Measurements from ENCODE around the gene DMD. TPM values are rescaled to one million over a fixed set of nuclear protein-coding genes. Genes with fewer than 3 reads are reported as not detected.

Gene DMD
- total and polyA plus RNA-seq, 2 experiments from 2014 or later, result 1.5 to 2.0 TPM

GRCh38 chrX:31580726-31581125 is 1630.6 kb downstream of the DMD start:
- H3K9me2 ChIP-seq (ENCODE audit: insufficient read depth), result no peaks in the 10 kb centered on the region
- H3K36me3 ChIP-seq (ENCODE audit: low read depth), result no peaks in the 10 kb centered on the region
- H3K27ac ChIP-seq, result 0 out of 2 replicates have a peak overlapping the region, but pooled peaks have one; percentile 39
- 0 to 4% methylated on average over 2 of the region's 2 CpGs for WGBS, 2 experiments (ENCODE audit: low coverage in 1 of 2, low lambda C conversion rate in 2 of 2, missing lambda C conversion rate in 2 of 2)
- H3K4me3 ChIP-seq, result peak overlapping the region; percentile 32; the same call in 1 of the 2 replicates
- no peaks in the 10 kb centered on the region for H4K20me1 ChIP-seq (ENCODE audit: insufficient read depth)
- H3K4me1 ChIP-seq (ENCODE audit: insufficient read depth), result peaks cover 16% of the 10 kb centered on the region
- H2AFZ ChIP-seq, result no peak overlapping the region
- H3K27me3 ChIP-seq (replicated peaks; ENCODE audit: insufficient read depth), result no peaks in the 10 kb centered on the region
- no peaks in the 10 kb centered on the region for H3K9me3 ChIP-seq (ENCODE audit: low read depth)
- H3K79me2 ChIP-seq (ENCODE audit: insufficient read depth), result no peaks in the 10 kb centered on the region
- H3K4me2 ChIP-seq (ENCODE audit: unreplicated experiment), result peak overlapping the region; percentile 71
- in situ Hi-C loops (cut with MboI), result no loop called here
- 0 out of 2 replicates have a peak overlapping the region, but pooled peaks have one; percentile 18 for H3K9ac ChIP-seq
- H3F3A ChIP-seq (ENCODE audit: insufficient read depth), result peaks cover 3% of the 10 kb centered on the region; the same call in 1 of the 2 replicates
- TF ChIP-seq EZH2 (IDR thresholded peaks at IDR 0.05; ENCODE audit: insufficient read depth, poor library complexity, severe bottlenecking), result no peak
- TF ChIP-seq EZH2phosphoT487 (IDR thresholded peaks at IDR 0.05; ENCODE audit: insufficient read depth, low read depth), result no peak
- peak; percentile 74 for DNase-seq

GRCh38 chrX:31580227-31580626 is 1631.1 kb downstream of the DMD start:
- peak; percentile 46 for DNase-seq
- no peak for TF ChIP-seq EZH2phosphoT487 (IDR thresholded peaks at IDR 0.05; ENCODE audit: insufficient read depth, low read depth)
- TF ChIP-seq EZH2 (IDR thresholded peaks at IDR 0.05; ENCODE audit: insufficient read depth, poor library complexity, severe bottlenecking), result no peak
- Histone ChIP-seq H3K9ac (no peak overlapping the region), H3K4me3 (no peak overlapping the region; the same call in 1 of the 2 replicates), H3K27me3 (replicated peaks; ENCODE audit: insufficient read depth) (no peaks in the 10 kb centered on the region), H3K9me3 (ENCODE audit: low read depth) (no peaks in the 10 kb centered on the region), H3F3A (ENCODE audit: insufficient read depth) (peaks cover 3% of the 10 kb centered on the region; the same call in 1 of the 2 replicates), H2AFZ (no peak overlapping the region), H3K9me2 (ENCODE audit: insufficient read depth) (no peaks in the 10 kb centered on the region), H4K20me1 (ENCODE audit: insufficient read depth) (no peaks in the 10 kb centered on the region), H3K36me3 (ENCODE audit: low read depth) (no peaks in the 10 kb centered on the region), H3K4me1 (ENCODE audit: insufficient read depth) (peaks cover 16% of the 10 kb centered on the region), H3K4me2 (ENCODE audit: unreplicated experiment) (peak overlapping the region; percentile 71), H3K27ac (no peak overlapping the region), H3K79me2 (ENCODE audit: insufficient read depth) (no peaks in the 10 kb centered on the region)
- in situ Hi-C loops (cut with MboI), result no loop called here
- WGBS, 2 experiments (ENCODE audit: low coverage in 1 of 2, low lambda C conversion rate in 2 of 2, missing lambda C conversion rate in 2 of 2), result 62 to 71% methylated on average over 3 to 4 of the region's 4 CpGs

GRCh38 chrX:31572360-31572759 is 1639.0 kb downstream of the DMD start:
- Histone ChIP-seq H2AFZ (no peak overlapping the region), H3K27me3 (replicated peaks; ENCODE audit: insufficient read depth) (no peaks in the 10 kb centered on the region), H3K9me2 (ENCODE audit: insufficient read depth) (no peaks in the 10 kb centered on the region), H3K4me3 (no peak overlapping the region), H3K27ac (no peak overlapping the region), H3K36me3 (ENCODE audit: low read depth) (no peaks in the 10 kb centered on the region), H3K9me3 (ENCODE audit: low read depth) (no peaks in the 10 kb centered on the region), H4K20me1 (ENCODE audit: insufficient read depth) (no peaks in the 10 kb centered on the region), H3K4me1 (ENCODE audit: insufficient read depth) (no peaks in the 10 kb centered on the region), H3F3A (ENCODE audit: insufficient read depth) (no peaks in the 10 kb centered on the region), H3K9ac (no peak overlapping the region), H3K4me2 (ENCODE audit: unreplicated experiment) (no peak overlapping the region), H3K79me2 (ENCODE audit: insufficient read depth) (no peaks in the 10 kb centered on the region)
- in situ Hi-C loops (cut with MboI), result no loop called here
- 20 to 29% methylated on average over 1 of the region's 1 CpG for WGBS, 2 experiments (ENCODE audit: low coverage in 1 of 2, low lambda C conversion rate in 2 of 2, missing lambda C conversion rate in 2 of 2)
- TF ChIP-seq EZH2 (IDR thresholded peaks at IDR 0.05; ENCODE audit: insufficient read depth, poor library complexity, severe bottlenecking) (no peak), EZH2phosphoT487 (IDR thresholded peaks at IDR 0.05; ENCODE audit: insufficient read depth, low read depth) (no peak)
- DNase-seq, result no peak

GRCh38 chrX:31570658-31571057 is 1640.7 kb downstream of the DMD start:
- in situ Hi-C loops (cut with MboI), result no loop called here
- no peak overlapping the region for H3K27ac ChIP-seq
- DNase-seq, result no peak
- no peaks in the 10 kb centered on the region for H3K4me1 ChIP-seq (ENCODE audit: insufficient read depth)
- no peaks in the 10 kb centered on the region for H3K9me2 ChIP-seq (ENCODE audit: insufficient read depth)
- no peak overlapping the region for H3K9ac ChIP-seq
- H4K20me1 ChIP-seq (ENCODE audit: insufficient read depth), result no peaks in the 10 kb centered on the region
- H3K36me3 ChIP-seq (ENCODE audit: low read depth), result no peaks in the 10 kb centered on the region
- no peak overlapping the region for H2AFZ ChIP-seq
- H3K27me3 ChIP-seq (replicated peaks; ENCODE audit: insufficient read depth), result no peaks in the 10 kb centered on the region
- TF ChIP-seq EZH2 (IDR thresholded peaks at IDR 0.05; ENCODE audit: insufficient read depth, poor library complexity, severe bottlenecking) (no peak), EZH2phosphoT487 (IDR thresholded peaks at IDR 0.05; ENCODE audit: insufficient read depth, low read depth) (no peak)
- H3K9me3 ChIP-seq (ENCODE audit: low read depth), result no peaks in the 10 kb centered on the region
- 85 to 89% methylated on average over 2 of the region's 2 CpGs for WGBS, 2 experiments (ENCODE audit: low coverage in 1 of 2, low lambda C conversion rate in 2 of 2, missing lambda C conversion rate in 2 of 2)
- no peak overlapping the region for H3K4me2 ChIP-seq (ENCODE audit: unreplicated experiment)
- no peaks in the 10 kb centered on the region for H3K79me2 ChIP-seq (ENCODE audit: insufficient read depth)
- H3K4me3 ChIP-seq, result no peak overlapping the region
- no peaks in the 10 kb centered on the region for H3F3A ChIP-seq (ENCODE audit: insufficient read depth)

- in situ Hi-C loops (cut with MboI), result no loop called here
Observed at GRCh38 chrX:31563792-31564191, 1647.6 kb downstream of the DMD start.

More at GRCh38 chrX:31563792-31564191, 1647.6 kb downstream of the DMD start:
- DNase-seq, result no peak
- WGBS, 2 experiments (ENCODE audit: low coverage in 1 of 2, low lambda C conversion rate in 2 of 2, missing lambda C conversion rate in 2 of 2), result 33 to 36% methylated on average over 3 of the region's 3 CpGs
- Histone ChIP-seq H2AFZ (no peak overlapping the region), H3K79me2 (ENCODE audit: insufficient read depth) (no peaks in the 10 kb centered on the region), H3K27ac (no peak overlapping the region), H3K4me2 (ENCODE audit: unreplicated experiment) (no peak overlapping the region), H3K9me2 (ENCODE audit: insufficient read depth) (no peaks in the 10 kb centered on the region), H3F3A (ENCODE audit: insufficient read depth) (no peaks in the 10 kb centered on the region), H3K27me3 (replicated peaks; ENCODE audit: insufficient read depth) (no peaks in the 10 kb centered on the region), H3K9ac (no peak overlapping the region), H4K20me1 (ENCODE audit: insufficient read depth) (no peaks in the 10 kb centered on the region), H3K9me3 (ENCODE audit: low read depth) (no peaks in the 10 kb centered on the region), H3K36me3 (ENCODE audit: low read depth) (no peaks in the 10 kb centered on the region), H3K4me3 (no peak overlapping the region), H3K4me1 (ENCODE audit: insufficient read depth) (peaks cover 12% of the 10 kb centered on the region)
- TF ChIP-seq EZH2 (IDR thresholded peaks at IDR 0.05; ENCODE audit: insufficient read depth, poor library complexity, severe bottlenecking) (no peak), EZH2phosphoT487 (IDR thresholded peaks at IDR 0.05; ENCODE audit: insufficient read depth, low read depth) (no peak)

Measured in GM23248 (cell line).